Choroid plexus epithelial cell (primary cell): ENCODE data around the gene DALRD3.

Source experiments
- DNase-seq: peaks from one replicate; pipeline ENCODE4 v3.0.0-alpha.2; 2010; ENCODE audit warnings: low read depth
- H3K4me3 ChIP-seq: 2 replicates; pipeline ENCODE4 v1.5.1; 2011; ENCODE audit warnings: low read depth, mild to moderate bottlenecking, control low read depth, low read length, moderate library complexity
- CTCF ChIP-seq: conservative IDR thresholded peaks from 2 replicates; pipeline ENCODE4 v1.5.1; 2011; ENCODE audit warnings: low read depth, mild to moderate bottlenecking, control low read depth, inconsistent platforms, low read length, moderate library complexity

Gene DALRD3

GRCh38 chr3:49025793-49026520 lies 7.6 kb upstream of the DALRD3 start:
- H3K4me3 ChIP-seq, result no peak overlapping the region
- TF ChIP-seq CTCF, result no peak
- no peak for DNase-seq

- no peak overlapping the region for H3K4me3 ChIP-seq
- no peak for DNase-seq
- no peak for TF ChIP-seq CTCF
Measured at GRCh38 chr3:49025005-49025792, 6.8 kb upstream of the DALRD3 start.

GRCh38 chr3:49024449-49024848 lies 6.1 kb upstream of the DALRD3 start:
- TF ChIP-seq CTCF, result no peak
- H3K4me3 ChIP-seq, result no peak overlapping the region
- DNase-seq, result no peak

GRCh38 chr3:49023775-49024174 lies 5.4 kb upstream of the DALRD3 start:
- no peak for TF ChIP-seq CTCF
- DNase-seq, result no peak
- no peak overlapping the region for H3K4me3 ChIP-seq

- peak overlapping the region; percentile 93 for H3K4me3 ChIP-seq
Measured at GRCh38 chr3:49022688-49023171, 4.3 kb upstream of the DALRD3 start.

More at GRCh38 chr3:49022688-49023171, 4.3 kb upstream of the DALRD3 start:
- TF ChIP-seq CTCF, result no peak
- DNase-seq, result no peak
